ENCODE results near the gene CEP41. TPM values are rescaled to one million over a fixed set of nuclear protein-coding genes. Genes with fewer than 3 reads are reported as not detected.

The CEP41 gene
- polyA plus RNA-seq, 3 donors: 26.7 to 29.6 (median 28.8) TPM

DNA sequence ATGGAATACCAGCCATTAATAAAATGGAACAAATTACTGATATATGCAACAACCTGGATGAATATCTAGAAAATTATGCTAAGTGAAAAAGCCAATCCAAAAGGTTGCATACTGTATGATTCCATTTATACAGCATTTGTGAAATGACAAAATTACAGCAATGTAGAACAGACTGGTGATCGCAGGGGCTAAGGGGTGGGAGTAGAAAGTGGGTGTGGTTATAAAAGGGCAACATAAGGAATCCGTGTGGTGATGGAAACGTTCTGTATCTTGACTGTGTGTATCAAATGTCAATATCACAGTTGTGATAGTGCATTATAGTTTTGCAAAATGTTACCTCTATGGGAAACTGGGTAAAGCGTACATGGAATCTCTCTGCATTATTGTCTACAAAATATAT, 15.0 kb downstream of the CEP41 start:
- no peak for DNase-seq

DNA sequence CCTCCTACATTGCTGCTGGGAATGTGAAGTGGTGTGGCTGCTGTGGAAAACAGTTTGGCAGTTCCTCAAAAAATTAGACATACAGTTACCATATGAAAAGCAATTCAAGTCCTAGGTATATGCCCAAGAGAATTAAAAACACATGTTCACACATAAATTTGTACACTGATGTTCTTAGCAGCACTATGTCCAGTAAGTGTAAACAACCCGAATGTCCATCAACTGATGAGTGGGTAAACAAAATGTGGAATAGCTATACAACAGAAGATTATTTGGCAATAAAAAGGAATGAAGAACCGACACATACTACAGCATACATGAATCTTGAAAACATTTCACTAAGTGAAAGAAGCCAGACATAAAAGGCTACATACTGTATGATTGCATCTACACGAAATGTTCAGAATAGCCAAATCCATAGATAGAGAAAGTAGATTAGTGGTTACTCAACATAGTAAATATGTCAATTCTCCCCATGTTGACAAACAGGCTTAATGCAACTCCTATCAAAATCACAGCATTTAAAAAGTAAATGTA, 17.2 kb downstream of the CEP41 start:
- DNase-seq: no peak

DNA sequence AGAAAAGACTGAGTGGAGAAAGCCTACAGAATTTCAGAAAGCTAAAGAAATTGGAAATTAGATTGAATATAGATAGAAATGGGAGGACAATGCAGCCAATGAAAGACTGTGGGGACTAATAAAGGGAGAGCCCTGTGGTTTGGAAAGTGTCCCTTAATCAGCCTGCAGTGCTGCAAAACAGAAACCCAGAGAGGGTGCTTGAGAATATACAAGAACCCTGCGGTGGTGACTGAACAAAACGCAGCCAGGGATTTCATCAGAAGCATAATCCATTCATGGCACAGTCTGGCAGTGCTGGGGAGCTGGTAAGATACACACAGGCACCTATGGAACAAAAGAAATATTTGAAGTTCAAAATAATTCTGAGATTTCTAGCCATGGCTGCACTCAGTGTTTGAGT, 19.1 kb downstream of the CEP41 start:
- DNase-seq: no peak

DNA sequence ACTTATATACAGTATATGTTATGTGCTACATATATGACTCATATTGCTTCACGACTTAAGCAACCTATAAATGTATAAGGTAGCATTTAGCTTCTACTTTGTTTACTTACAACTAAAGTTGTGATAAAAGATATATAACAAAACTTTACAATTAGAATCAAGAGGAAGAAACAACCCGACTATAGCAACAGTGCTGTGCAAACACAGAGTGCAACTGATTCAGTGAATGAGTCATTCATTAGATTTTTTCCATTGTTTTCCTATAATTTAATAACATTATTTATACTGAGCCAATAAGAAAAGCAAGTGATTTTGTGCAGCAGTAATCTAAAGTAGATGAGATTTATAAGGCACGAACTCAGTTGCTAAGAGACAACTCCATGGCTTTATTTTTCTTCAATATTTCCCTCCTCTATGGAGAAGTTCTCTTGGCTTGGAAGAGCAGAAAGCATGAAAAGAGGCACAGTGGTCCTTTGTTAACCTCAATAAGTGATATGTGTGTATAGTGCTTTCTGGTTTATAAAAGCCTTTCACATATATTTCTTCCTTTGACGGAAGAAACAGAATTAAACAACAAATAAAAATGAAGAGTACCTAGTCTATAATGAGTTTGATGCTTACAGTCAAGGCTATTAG, 19.8 kb downstream of the CEP41 start:
- DNase-seq: no peak

DNA sequence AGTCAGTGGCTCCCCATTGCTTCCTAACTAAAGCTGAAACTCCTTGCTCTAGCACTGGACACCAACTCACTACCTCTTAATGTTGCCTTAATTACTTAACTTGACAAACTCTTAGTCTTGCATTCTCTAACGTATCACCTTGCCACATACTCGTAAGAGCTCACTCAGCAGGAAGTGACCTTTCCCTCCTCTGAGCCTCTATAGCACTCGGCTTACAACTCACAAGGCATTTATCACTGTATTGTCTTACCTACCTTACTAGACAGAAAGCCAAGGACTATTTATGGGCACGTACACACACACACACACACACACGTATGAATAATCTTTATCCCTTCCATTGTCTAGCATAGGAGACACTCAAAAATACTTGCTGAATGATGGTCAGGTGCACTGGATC, 21.2 kb downstream of the CEP41 start:
- peak; percentile 71 for DNase-seq

DNA sequence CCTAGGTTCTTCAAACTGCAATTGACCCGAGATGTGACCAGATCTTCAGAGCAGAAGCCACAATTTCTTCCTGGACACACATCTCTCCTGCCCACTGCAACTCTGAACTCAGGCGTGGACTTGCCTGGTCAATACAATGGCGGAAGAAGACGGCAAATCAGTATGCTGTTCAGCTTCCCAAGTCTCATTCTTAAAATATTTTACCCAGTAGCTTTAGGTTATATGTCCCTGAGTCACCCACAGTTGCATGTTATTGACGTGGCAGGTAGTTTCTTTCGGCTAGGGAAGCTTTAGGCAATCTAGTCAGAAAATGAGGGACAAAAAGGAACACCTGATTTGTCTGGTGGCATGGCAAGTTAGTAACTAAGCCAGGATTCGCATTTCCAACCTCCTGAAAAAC, 22.5 kb downstream of the CEP41 start:
- no peak for DNase-seq

DNA sequence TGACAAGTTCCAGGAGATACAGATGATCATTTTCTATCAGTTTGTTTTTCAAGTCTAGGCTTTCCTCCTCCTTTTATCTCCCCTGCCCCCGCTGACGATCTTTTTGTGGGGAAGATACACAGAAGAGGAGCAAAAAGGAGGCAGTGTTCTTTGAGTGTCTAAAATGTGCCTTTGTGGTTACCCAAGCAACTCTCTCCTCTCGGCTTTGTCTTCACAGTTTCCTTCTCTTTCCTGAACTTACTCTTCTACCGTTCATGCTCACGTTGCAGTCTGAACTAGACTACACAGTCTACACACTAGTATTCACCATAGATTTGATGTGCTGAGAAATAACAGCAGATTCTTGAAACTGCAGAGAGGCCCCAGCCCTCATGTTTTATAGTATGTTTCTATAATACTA, 23.6 kb downstream of the CEP41 start:
- DNase-seq: no peak

DNA sequence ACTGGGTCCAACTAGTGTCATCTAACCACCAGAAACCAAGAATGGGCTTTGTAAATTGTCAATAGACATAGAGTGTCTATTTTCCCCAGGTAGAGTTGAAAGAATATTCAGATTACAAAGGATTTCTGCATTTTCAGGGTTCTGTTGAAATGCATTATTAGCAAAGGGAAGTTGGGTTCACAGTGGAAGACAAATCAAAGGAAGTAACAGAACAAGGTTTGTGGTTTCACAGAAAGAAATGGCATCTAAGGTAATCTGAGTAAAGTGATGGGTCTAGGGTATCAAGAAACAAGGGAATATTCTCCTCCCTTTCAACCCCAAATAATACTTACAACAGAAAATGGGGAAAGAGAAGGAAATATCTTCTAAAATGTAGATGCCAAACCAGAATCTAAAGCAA, 25.8 kb downstream of the CEP41 start:
- no peak for DNase-seq

DNA sequence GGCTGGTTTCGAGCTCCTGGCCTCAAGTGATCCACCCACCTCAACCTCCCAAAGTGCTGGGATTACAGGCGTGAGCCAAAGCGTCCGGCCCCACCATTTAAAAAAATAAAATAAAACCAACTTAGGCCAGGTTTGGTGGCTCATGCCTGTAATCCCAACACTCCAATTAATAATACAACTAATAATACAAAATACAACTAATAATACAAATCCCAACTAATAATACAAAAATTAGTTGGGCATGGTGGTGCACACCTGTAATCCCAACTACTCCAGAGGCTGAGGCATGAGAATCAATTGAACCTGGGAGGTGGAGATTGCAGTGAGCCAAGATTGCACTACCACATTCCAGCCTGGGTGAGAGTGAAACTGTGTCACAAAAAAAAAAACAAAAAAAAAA, 27.6 kb downstream of the CEP41 start:
- no peak for DNase-seq

DNA sequence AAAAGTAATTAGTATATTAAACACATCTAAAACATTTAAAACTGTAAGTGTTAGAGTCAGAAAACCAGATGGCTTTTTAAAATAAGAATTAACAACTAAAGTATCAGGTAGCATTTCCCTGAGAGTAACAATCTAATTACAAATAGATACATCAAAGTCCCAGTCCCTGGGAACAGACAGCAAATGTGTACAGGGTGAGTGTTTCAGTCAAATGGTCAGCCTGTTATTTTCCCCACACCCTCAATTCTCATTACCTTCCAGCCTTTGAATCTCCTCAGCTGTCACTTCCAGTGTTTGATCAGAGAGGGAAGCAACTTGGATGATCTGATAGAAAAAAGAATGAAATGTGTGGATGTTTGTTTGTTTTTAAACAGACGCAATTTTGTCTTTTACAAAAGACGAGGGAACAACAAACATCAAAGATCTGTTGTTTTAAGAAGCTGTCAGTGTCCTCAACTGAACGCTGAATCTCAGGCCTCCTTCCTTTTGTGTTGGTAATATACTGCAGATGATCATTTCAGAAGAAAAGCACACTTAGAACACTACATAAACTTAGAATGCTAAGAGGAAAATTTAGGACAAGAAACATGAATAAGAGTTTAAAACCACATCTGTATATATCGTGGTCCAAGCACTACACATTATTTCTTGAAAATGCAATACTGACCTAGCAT, 29.8 kb downstream of the CEP41 start:
- no peak for DNase-seq

DNA sequence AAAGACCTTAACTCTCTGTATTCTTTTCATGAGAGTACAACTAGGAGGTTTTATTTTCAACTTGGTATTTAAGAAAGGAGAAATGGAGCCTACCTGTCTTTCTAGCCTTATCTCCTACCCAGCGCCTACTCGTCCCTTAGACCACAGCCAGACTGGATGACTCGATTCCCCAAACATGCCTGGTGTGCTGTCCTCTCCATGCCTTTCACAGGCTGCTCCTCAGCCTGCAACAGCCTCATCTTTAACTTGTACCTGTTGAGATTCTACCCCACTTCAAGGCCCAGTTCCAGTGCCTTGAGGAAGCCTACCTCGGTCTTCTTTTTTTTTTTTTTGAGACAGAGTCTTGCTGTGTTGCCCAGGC, 31.1 kb downstream of the CEP41 start:
- no peak for DNase-seq

DNA sequence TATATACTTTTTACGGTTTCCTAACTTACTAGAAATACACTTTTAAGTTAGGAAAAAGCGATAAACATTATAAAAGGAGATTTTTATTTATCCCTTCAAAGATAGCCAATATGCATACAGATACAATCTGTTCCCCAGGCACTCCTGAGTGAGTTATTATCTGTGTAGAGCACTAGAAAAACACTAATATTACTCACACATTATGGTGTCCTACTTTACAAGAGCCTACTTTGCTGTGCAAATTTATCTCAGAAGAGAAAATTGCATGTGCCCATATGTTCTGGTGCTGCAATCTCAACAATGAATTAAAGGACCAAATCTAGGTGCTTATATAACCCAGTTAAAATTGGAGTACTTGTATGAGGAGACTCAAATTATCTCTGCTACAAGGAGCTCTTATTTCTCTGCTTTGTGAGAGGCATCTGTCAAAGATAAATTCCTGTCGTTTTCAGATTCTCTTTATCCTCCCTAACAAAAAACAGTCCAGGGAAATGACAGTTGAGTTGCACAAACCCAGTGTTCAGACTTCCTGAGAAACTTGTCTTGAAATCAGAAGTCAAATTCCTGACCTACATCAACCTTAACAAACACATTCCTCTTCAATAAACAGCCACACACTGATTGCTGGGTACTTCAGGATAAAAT, 31.6 kb downstream of the CEP41 start:
- no peak for DNase-seq

DNA sequence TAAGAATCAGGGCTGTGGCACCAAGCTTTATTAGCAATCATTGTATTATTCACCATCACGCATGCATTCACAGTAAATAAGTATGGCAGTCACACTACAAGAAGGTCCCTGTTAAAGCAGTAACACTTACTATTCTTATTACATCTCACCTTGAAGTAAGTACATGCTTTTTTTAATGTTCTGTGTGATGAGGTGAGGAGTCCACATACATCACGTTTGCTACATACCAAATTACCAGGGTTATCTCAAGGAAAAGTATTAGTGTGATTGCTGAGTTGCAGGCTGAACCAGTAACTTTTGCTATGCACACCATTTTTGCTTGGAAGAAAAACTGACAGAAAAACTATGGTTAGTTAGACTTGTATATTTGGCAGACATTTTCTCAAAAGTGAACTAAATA, 35.8 kb downstream of the CEP41 start:
- DNase-seq: no peak

DNA sequence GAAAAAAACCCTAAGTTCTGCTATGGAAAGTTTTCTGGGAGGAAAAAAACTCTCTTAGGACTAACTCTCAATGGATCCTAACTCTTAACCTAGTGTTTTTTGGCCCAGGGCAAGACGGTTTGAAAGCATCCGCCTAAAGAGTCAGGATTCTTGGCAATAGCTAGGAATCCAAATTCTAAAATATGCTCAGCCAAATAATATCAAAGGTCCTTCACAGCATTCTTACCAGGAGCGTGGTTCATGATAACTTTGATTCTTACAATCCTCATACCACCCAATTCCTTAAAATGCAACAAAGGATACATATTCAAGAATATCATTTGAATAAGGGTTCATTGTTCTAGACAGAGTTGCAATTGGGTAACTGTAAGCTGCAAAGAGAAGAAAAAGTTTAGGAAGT, 39.2 kb downstream of the CEP41 start:
- no peak for DNase-seq

DNA sequence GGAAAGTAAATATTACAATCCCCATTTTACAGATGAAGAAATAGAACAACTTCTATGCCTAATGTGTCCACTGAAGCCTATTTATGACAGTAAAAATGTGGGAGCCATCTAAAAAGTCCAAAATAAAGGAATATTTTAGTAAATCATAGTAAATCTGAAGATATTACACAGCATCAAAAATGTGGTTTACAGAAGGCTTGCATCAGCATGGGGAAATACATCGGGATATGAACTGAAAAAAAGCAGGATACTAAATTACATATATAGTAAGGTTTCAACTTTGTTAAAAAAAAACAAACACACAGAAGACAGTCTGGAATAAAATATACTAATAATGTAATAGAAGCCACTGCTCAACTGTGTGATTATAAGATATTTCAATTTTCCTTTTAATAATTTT, 39.7 kb downstream of the CEP41 start:
- no peak for DNase-seq

DNA sequence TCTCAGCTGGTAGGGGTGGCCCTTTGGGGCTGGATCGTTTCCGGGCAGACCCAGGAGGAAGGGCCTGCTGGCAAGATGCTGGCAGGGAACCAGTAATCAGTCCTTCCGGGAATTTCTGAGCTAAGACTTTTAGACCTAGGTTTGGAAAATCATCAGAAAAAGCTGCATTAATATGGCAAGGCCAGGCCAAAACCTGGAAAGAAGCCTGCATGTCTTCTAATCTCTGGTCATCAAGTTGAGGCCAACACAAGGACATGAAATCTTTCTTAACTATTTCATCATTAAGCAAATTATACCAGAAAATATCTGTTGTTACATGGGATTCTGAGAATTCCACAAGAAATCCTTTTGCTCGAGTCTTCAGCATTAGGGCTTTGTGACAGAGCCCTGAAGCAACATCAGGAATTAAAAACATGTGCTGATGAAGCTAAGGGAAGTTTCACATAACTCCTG, 40.7 kb downstream of the CEP41 start:
- DNase-seq: no peak

DNA sequence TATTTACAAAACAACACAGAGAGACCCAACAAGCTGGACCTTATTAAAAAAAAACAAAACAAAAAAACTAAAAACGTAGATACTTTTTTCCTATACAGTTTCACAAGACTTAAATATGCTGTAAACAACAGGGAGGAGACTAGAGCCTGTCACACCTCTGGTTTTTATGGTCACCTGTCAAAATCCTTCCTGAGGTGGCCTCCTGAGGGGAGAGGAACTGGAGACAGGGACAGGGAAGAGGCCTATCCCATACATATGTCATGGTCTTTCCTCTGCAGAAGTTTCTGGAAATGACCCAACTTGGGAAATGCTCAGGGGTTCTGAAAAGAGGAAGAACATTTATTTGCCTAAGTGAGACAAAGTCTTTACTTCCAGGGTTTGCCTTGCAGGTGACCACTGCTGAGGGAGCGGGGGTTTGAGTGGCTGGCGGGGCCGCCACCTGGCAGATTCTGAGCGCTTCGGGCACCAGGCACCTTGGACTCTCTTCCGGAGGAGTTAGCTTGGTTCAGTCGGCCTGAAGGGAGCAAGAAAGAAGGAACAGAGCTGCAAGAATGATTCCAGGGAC, 42.2 kb downstream of the CEP41 start:
- no peak for DNase-seq

DNA sequence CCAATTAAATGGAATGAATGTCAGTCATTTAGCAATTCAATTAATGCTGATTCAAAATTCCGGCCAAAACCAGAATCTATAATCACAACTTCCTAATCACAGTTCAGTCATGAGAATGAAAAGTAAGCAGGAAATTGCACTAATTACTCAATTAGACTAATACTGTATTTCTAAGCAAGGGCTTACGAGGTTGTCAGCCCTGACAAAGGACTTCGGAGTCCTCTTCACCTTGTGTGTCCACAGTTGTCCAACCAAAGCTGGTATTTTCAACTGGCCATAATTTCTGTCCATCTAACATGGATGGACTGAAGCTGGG, 43.1 kb downstream of the CEP41 start:
- DNase-seq: no peak

DNA sequence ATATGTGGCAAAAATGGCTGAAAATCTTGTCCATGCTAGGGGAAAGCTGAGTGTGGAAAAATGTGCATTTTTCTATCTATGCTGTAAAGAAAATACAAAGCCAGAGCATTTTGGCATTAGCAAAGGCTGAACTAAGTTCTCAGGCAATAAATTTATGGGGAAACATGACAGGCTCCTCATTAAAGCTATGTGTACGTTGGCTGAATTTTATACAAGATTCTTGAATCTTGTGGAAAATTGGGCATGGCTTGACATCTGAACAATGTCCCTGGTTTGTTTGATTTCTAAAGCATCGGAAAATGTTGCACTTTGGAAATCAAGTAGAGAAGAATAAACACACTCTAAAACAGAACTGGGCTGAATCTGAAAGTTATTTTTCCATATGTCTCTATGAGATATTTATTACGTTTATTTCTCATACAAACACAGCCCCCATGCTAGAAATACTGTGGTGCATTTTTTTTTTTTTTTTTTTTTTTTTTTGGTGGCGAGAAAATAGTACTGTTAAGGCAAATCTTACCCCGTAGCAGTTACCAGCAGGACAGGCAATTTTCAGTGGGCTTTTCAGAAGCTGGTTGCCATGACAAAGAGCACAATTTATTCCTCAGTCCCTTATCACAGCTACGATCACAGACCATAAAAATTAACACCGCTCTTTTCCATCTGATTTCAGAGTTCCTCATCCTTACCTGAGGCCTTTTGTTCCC, 43.6 kb downstream of the CEP41 start:
- DNase-seq: peak; percentile 78

DNA sequence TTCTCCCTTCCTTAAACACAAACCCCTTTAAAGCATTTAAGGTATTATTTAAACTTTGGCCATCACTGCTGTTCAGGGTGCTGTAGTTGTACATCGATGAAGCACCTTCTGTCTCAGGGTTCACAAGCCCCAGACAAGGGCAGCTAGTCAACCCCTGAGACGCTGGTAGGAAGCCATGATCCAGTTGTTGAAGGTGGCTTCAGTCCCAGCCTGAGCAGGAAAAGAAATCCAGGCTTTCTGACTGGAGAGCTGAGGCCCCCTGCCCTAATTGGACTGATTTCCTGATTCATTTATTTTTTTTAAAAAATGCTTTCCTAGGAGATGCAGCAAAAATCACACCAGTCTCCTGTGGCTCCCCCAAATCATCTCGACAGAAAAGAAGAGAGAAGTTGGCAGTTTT, 44.7 kb downstream of the CEP41 start:
- DNase-seq: no peak

DNA sequence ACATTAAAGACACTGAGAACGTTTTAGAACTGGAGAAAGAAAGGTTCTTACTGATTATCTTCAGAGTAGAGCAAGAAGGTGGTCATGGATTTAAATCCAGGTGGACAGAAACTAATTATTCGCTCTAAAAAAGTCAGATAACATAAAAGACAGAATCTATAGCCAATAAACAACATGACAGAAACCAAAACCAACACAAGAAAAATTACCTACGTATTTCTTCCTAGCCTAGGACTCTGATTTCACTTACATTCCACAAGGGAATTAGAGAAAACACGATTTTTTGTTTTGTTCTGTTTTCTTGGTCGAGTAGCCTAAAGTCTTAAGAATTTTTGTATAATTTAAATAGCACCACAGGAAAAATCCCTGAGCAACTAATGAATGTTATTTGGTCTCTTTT, 45.4 kb downstream of the CEP41 start:
- DNase-seq: no peak

DNA sequence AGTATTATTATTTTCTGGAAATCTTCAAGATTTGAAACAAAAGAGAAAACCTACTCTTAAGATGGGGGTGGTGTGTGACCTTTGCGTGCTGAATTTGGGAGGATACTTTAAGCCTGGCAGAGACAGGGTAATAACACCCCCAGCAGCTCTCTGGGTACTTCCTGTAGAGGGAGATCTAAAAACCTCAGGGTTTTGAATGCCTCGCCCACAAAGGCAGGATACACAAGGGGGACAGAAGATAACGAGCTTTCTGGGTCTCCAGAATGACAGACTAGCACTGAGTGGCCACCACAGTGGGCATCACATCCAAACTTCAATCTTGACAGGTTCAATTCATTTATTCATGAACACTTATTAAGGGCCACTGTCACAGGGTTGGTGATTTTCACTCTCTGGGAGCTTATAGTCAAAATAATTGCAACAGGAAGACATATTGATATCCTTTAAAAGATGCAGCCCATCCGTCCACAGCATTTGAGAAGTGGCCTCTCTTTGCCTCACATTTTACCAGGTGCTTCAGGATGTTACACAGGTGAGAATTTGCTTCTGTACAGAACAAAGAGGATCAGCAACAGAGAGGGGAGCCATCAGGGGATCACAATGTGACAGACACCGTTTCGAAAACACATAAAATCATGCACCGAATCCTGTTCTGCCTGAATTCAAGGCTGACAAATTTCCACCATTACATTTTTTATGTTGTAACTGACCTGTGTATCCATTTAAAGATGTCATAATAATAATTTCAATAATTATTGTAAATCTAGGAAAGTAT, 46.2 kb downstream of the CEP41 start:
- no peak for DNase-seq
